Tibial artery (tissue), 4 donors: ENCODE results near the gene TMEM213.

Experiments used
- DNase-seq, 2 donors: peaks; one replicate each; pipeline ENCODE4 v3.0.0-alpha.2; 2019
- H3K27ac ChIP-seq, 2 donors: fragments of 200-600 bp; sonication (generic) in 1 of 2; 1 replicate in 1 of 2; 2 replicates in 1 of 2; pipeline ENCODE4 v1.5.1; 2018 to 2019; ENCODE audit warnings: mild to moderate bottlenecking in 1 of 2
- H3K27me3 ChIP-seq, 2 donors: fragments of 200-600 bp; sonication (generic) in 1 of 2; one replicate each; pipeline versions ENCODE4 v1.5.1 to v1.6.0; 2016 to 2019
- H3K36me3 ChIP-seq, 3 donors: fragments of 200-600 bp; sonication (generic) in 2 of 3; one replicate each; pipeline ENCODE4 v1.5.1; 2016 to 2019; ENCODE audit warnings: mild to moderate bottlenecking in 2 of 3
- H3K4me1 ChIP-seq, 4 donors: fragments of 200-600 bp; sonication (generic) in 2 of 4; 1 replicate in 3 of 4; 2 replicates in 1 of 4; pipeline ENCODE4 v1.5.1; 2016 to 2019
- H3K4me3 ChIP-seq, 2 donors: fragments of 200-600 bp; sonication (generic) in 1 of 2; 1 replicate in 1 of 2; 2 replicates in 1 of 2; pipeline ENCODE4 v1.5.1; 2018 to 2019; ENCODE audit warnings: mild to moderate bottlenecking in 2 of 2
- H3K9me3 ChIP-seq, 3 donors: fragments of 200-600 bp; sonication (generic) in 1 of 3; one replicate each; pipeline ENCODE4 v1.5.1; 2016 to 2019
- intact Hi-C: fragments of 100-400 bp; cut with DNase I; formaldehyde crosslinking; loops from one replicate; pipeline ENCODE4 v1.15.0; 2023; ENCODE audit warnings: low total_unique reads
- TF ChIP-seq, protein P1 (sequence below), 2 experiments: fragments of 200-600 bp in 1 of 2; fragments of 450-650 bp in 1 of 2; IDR thresholded peaks; one replicate each; pipeline ENCODE4 v1.5.1; 2017 to 2019; ENCODE audit warnings: antibody characterized with exemption in 2 of 2, mild to moderate bottlenecking in 1 of 2, moderate library complexity in 1 of 2

Gene TMEM213

DNA sequence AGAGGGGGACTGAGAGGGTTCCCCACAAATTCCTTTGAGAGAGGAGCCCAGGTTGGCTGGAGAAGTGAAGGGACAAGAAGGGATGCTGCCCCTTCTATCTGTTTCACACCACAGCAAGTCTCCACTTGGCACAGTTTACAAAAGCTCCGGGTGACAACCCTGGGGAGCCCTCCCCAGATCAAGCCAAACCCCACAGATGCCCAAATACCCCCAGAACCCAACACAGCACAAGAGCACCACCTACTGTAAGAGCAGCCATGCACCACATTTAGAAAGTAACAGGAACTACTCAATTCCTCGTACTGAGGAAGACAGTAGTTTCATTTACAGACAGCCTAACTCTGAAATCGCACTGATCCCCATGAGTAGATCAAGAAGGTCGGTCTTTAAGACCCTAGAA is 68.0 kb downstream of the TMEM213 start:
- Histone ChIP-seq H3K27ac (no peak overlapping the region), H3K4me3 (no peak overlapping the region), H3K4me1 (no peaks in the 10 kb centered on the region), H3K9me3 (no peaks in the 10 kb centered on the region), H3K36me3 (peaks cover 0 to 19% (median 0%) of the 10 kb centered on the region in 3 donors), H3K27me3 (no peaks in the 10 kb centered on the region)
- no peak for DNase-seq
- TF ChIP-seq, protein P1, sequence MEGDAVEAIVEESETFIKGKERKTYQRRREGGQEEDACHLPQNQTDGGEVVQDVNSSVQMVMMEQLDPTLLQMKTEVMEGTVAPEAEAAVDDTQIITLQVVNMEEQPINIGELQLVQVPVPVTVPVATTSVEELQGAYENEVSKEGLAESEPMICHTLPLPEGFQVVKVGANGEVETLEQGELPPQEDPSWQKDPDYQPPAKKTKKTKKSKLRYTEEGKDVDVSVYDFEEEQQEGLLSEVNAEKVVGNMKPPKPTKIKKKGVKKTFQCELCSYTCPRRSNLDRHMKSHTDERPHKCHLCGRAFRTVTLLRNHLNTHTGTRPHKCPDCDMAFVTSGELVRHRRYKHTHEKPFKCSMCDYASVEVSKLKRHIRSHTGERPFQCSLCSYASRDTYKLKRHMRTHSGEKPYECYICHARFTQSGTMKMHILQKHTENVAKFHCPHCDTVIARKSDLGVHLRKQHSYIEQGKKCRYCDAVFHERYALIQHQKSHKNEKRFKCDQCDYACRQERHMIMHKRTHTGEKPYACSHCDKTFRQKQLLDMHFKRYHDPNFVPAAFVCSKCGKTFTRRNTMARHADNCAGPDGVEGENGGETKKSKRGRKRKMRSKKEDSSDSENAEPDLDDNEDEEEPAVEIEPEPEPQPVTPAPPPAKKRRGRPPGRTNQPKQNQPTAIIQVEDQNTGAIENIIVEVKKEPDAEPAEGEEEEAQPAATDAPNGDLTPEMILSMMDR (IDR thresholded peaks at IDR 0.05): no peak
- intact Hi-C loops: no loop called here

DNA sequence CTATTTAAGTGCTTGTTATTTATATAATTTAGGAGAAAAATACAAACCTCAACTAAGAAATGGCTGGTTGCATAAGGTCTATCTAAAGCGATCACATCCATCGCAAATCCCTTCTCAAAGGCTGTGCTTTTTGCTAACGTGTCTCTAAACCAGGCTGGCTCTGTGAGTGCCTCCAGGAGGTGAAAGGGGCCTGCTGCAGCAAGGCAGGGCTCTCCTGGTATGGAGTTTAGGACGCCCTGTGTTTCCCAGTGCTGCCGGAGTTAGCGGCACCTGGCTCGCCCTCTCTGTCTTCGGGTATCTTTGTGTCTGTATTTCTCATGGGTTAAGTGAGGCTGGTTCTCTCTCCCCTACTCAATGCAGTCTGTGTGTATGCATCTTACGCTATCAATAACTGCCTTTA is 68.6 kb downstream of the TMEM213 start:
- TF ChIP-seq, protein P1 (IDR thresholded peaks at IDR 0.05): no peak
- no peaks in the 10 kb centered on the region for H3K4me1 ChIP-seq
- no peak overlapping the region for H3K4me3 ChIP-seq
- H3K27ac ChIP-seq: no peak overlapping the region
- H3K9me3 ChIP-seq: no peaks in the 10 kb centered on the region
- intact Hi-C loops: no loop called here
- peaks cover 0 to 17% (median 0%) of the 10 kb centered on the region in 3 donors for H3K36me3 ChIP-seq
- DNase-seq: no peak
- no peaks in the 10 kb centered on the region for H3K27me3 ChIP-seq

DNA sequence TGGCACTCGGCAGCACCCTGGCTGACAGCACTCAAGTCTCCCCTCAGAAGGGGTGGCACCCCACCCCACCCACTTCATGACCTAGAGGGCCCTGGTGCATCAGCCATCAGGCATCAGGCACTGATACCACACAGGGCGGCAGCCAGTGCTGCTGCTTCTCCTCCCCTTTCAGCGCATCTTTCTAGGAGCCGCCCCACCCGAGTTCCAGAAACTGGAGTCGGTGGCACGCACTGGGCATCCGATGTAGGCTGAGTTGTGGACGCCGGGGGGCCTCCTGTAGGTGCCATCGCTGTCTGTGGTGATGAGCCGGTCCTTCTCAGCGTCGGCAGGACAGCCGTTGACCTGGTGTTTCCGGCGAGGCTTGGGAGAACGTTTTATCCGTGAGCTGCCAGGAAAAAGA is 70.0 kb downstream of the TMEM213 start:
- TF ChIP-seq, protein P1 (IDR thresholded peaks at IDR 0.05): no peak
- no peak overlapping the region for H3K4me3 ChIP-seq
- no peak for DNase-seq
- H3K36me3 ChIP-seq: peaks cover 0 to 17% (median 0%) of the 10 kb centered on the region in 3 donors
- intact Hi-C loops: no loop called here
- H3K27me3 ChIP-seq: no peaks in the 10 kb centered on the region
- H3K27ac ChIP-seq: no peak overlapping the region
- no peaks in the 10 kb centered on the region for H3K9me3 ChIP-seq
- no peaks in the 10 kb centered on the region for H3K4me1 ChIP-seq

DNA sequence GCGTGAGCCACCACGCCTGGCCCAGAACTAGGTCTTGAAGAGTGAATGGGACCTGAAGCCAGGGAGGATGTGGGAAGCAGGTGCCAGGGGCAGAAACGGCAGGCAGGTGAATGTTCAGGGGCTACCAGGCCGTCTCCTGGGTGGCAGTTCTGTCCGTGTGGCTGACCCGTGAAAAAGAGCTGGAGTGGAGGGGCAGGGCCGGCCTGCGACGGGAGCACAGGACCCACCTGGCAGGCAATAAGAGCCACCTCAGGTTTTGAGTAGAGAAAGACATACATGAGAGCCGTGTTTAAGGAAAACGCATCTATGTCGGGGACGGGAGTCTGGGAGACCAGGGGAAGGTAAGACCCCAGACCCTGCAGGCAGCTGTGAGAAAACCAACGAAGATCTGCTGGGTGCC is 70.9 kb downstream of the TMEM213 start:
- TF ChIP-seq, protein P1 (IDR thresholded peaks at IDR 0.05): no peak
- Histone ChIP-seq H3K4me1 (no peaks in the 10 kb centered on the region), H3K4me3 (no peak overlapping the region), H3K27me3 (no peaks in the 10 kb centered on the region), H3K27ac (no peak overlapping the region), H3K36me3 (peaks cover 0 to 17% (median 0%) of the 10 kb centered on the region in 3 donors), H3K9me3 (no peaks in the 10 kb centered on the region)
- no peak for DNase-seq
- intact Hi-C loops: no loop called here

DNA sequence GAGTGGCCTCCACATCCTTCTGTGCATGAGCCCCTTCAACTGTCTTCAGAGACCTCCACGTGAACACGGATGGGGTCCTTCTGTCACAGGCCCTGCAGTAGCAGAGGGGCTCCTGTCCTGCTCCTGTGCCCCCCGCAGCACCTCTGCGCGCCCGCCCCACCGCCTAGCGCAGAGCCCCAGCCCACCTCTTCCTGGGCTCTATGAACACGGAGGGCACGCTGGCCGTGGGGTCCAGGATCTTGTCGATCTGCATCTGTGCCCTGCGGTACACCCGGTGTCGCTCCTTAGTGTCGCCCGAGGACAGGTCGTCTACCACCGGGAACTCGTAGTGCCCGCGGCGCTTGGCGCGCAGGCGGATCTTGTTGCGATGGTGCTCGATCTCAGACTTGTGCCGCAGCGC is 71.6 kb downstream of the TMEM213 start:
- Histone ChIP-seq H3K9me3 (no peaks in the 10 kb centered on the region), H3K4me1 (no peaks in the 10 kb centered on the region), H3K27ac (no peak overlapping the region), H3K4me3 (no peak overlapping the region), H3K27me3 (no peaks in the 10 kb centered on the region), H3K36me3 (peaks cover 0 to 17% (median 0%) of the 10 kb centered on the region in 3 donors)
- TF ChIP-seq, protein P1 (IDR thresholded peaks at IDR 0.05): no peak
- intact Hi-C loops: no loop called here
- no peak for DNase-seq
